ENCODE results near the gene PREP. TPM values are rescaled to one million over a fixed set of nuclear protein-coding genes. Genes with fewer than 3 reads are reported as not detected.

The PREP gene
- total and polyA plus RNA-seq, 5 experiments from 2014 or later: 27.0 to 40.9 (median 29.4) TPM

GRCh38 chr6:105270511-105270910, 132.4 kb downstream of the PREP start:
- Mint-ChIP-seq H3K4me3 (no peak overlapping the region), H3K27ac (no peak overlapping the region), H3K36me3 (peaks cover 3 to 9% (median 4%) of the 10 kb centered on the region in 3 donors), H3K9me3 (peaks cover 0 to 8% (median 4%) of the 10 kb centered on the region in 9 donors), H3K4me1 (peaks cover 0 to 8% (median under 1%) of the 10 kb centered on the region in 4 donors), H3K27me3 (peaks cover 0 to 4% (median 0%) of the 10 kb centered on the region in 5 donors)
- POLR2A ChIA-PET: no interaction called here
- ATAC-seq (no peak), DNase-seq (no peak)

GRCh38 chr6:105269390-105269789, 133.5 kb downstream of the PREP start:
- POLR2A ChIA-PET: no interaction called here
- Mint-ChIP-seq H3K27me3 (peaks cover 0 to 4% (median 0%) of the 10 kb centered on the region in 5 donors), H3K36me3 (peaks cover 0 to 7% (median 0%) of the 10 kb centered on the region in 3 donors), H3K4me3 (no peak overlapping the region), H3K4me1 (peaks cover 0 to 8% (median under 1%) of the 10 kb centered on the region in 4 donors), H3K9me3 (peaks cover 0 to 8% (median 4%) of the 10 kb centered on the region in 9 donors), H3K27ac (no peak overlapping the region)
- no peak for DNase-seq
- ATAC-seq: no peak

- no peak for DNase-seq
- Mint-ChIP-seq H3K4me3 (no peak overlapping the region), H3K4me1 (no peaks in the 10 kb centered on the region), H3K27ac (no peak overlapping the region), H3K36me3 (peaks cover 0 to 7% (median 0%) of the 10 kb centered on the region in 3 donors), H3K9me3 (peaks cover 0 to 8% (median 4%) of the 10 kb centered on the region in 9 donors), H3K27me3 (peaks cover 3 to 20% (median 17%) of the 10 kb centered on the region in 5 donors)
- POLR2A ChIA-PET: no interaction called here
- ATAC-seq: no peak
Observed at GRCh38 chr6:105263685-105264610, 138.9 kb downstream of the PREP start.

GRCh38 chr6:105259913-105260889, 142.7 kb downstream of the PREP start:
- no peaks in the 10 kb centered on the region for H3K4me1 Mint-ChIP-seq
- no peak overlapping the region for H3K27ac Mint-ChIP-seq
- ATAC-seq (no peak), DNase-seq (no peak)
- peaks cover 5 to 28% (median 13%) of the 10 kb centered on the region in 5 donors for H3K27me3 Mint-ChIP-seq
- POLR2A ChIA-PET: no interaction called here
- H3K4me3 Mint-ChIP-seq: no peak overlapping the region
- peaks cover 0 to 8% (median 0%) of the 10 kb centered on the region in 9 donors for H3K9me3 Mint-ChIP-seq
- H3K36me3 Mint-ChIP-seq: peaks cover 0 to 6% (median 0%) of the 10 kb centered on the region in 3 donors

GRCh38 chr6:105258816-105259215, 144.1 kb downstream of the PREP start:
- Mint-ChIP-seq H3K27me3 (peaks cover 7 to 32% (median 13%) of the 10 kb centered on the region in 5 donors), H3K27ac (no peak overlapping the region), H3K36me3 (peaks cover 0 to 6% (median 0%) of the 10 kb centered on the region in 3 donors), H3K4me1 (no peaks in the 10 kb centered on the region), H3K9me3 (peaks cover 0 to 12% (median 0%) of the 10 kb centered on the region in 9 donors), H3K4me3 (no peak overlapping the region)
- ATAC-seq: no peak
- POLR2A ChIA-PET: no interaction called here
- no peak for DNase-seq

- H3K27me3 Mint-ChIP-seq: peaks cover 7 to 32% (median 12%) of the 10 kb centered on the region in 5 donors
- no peaks in the 10 kb centered on the region for H3K4me1 Mint-ChIP-seq
- H3K9me3 Mint-ChIP-seq: peaks cover 0 to 12% (median 0%) of the 10 kb centered on the region in 9 donors
- no peak overlapping the region for H3K27ac Mint-ChIP-seq
- POLR2A ChIA-PET: no interaction called here
- DNase-seq (no peak), ATAC-seq (no peak)
- peaks cover 0 to 6% (median 0%) of the 10 kb centered on the region in 3 donors for H3K36me3 Mint-ChIP-seq
- no peak overlapping the region for H3K4me3 Mint-ChIP-seq
Observed at GRCh38 chr6:105257340-105257739, 145.5 kb downstream of the PREP start.

- Mint-ChIP-seq H3K4me3 (no peak overlapping the region), H3K27ac (no peak overlapping the region), H3K27me3 (peaks cover 8 to 28% (median 10%) of the 10 kb centered on the region in 5 donors), H3K36me3 (peaks cover 0 to 6% (median 0%) of the 10 kb centered on the region in 3 donors), H3K4me1 (no peaks in the 10 kb centered on the region), H3K9me3 (peaks cover 0 to 12% (median 0%) of the 10 kb centered on the region in 9 donors)
- DNase-seq: no peak
- no peak for ATAC-seq
- POLR2A ChIA-PET: no interaction called here
Observed at GRCh38 chr6:105256619-105257018, 146.3 kb downstream of the PREP start.

- peaks cover 0 to 6% (median 0%) of the 10 kb centered on the region in 3 donors for H3K36me3 Mint-ChIP-seq
- H3K9me3 Mint-ChIP-seq: peaks cover 0 to 12% (median 2%) of the 10 kb centered on the region in 9 donors
- DNase-seq: no peak
- no peak overlapping the region for H3K4me3 Mint-ChIP-seq
- H3K4me1 Mint-ChIP-seq: no peaks in the 10 kb centered on the region
- no peak for ATAC-seq
- POLR2A ChIA-PET: no interaction called here
- peaks cover 2 to 12% (median 8%) of the 10 kb centered on the region in 5 donors for H3K27me3 Mint-ChIP-seq
- H3K27ac Mint-ChIP-seq: no peak overlapping the region
Observed at GRCh38 chr6:105253787-105254186, 149.1 kb downstream of the PREP start.

- peaks cover 0 to 6% (median 0%) of the 10 kb centered on the region in 3 donors for H3K36me3 Mint-ChIP-seq
- POLR2A ChIA-PET: no interaction called here
- H3K4me1 Mint-ChIP-seq: no peaks in the 10 kb centered on the region
- H3K27ac Mint-ChIP-seq: no peak overlapping the region
- DNase-seq (no peak), ATAC-seq (no peak)
- H3K4me3 Mint-ChIP-seq: no peak overlapping the region
- H3K9me3 Mint-ChIP-seq: peaks cover 0 to 12% (median 2%) of the 10 kb centered on the region in 9 donors
- peaks cover 2 to 14% (median 8%) of the 10 kb centered on the region in 5 donors for H3K27me3 Mint-ChIP-seq
Observed at GRCh38 chr6:105251689-105252088, 151.2 kb downstream of the PREP start.

GRCh38 chr6:105250533-105250932, 152.3 kb downstream of the PREP start:
- Mint-ChIP-seq H3K27ac (no peak overlapping the region), H3K36me3 (peaks cover 0 to 1% (median 0%) of the 10 kb centered on the region in 3 donors), H3K9me3 (peaks cover 0 to 9% (median 2%) of the 10 kb centered on the region in 9 donors), H3K4me1 (no peaks in the 10 kb centered on the region), H3K4me3 (no peak overlapping the region), H3K27me3 (peaks cover 2 to 13% (median 5%) of the 10 kb centered on the region in 5 donors)
- no peak for DNase-seq
- ATAC-seq: no peak
- POLR2A ChIA-PET: no interaction called here

GRCh38 chr6:105243487-105243886, 159.4 kb downstream of the PREP start:
- Mint-ChIP-seq H3K27ac (no peak overlapping the region), H3K36me3 (peaks cover 0 to under 1% (median 0%) of the 10 kb centered on the region in 3 donors), H3K4me1 (no peaks in the 10 kb centered on the region), H3K27me3 (peaks cover 4 to 44% (median 25%) of the 10 kb centered on the region in 5 donors), H3K4me3 (no peak overlapping the region), H3K9me3 (peaks cover 0 to 14% (median 5%) of the 10 kb centered on the region in 9 donors)
- no peak for ATAC-seq
- DNase-seq: no peak
- POLR2A ChIA-PET: no interaction called here

- DNase-seq: no peak
- Mint-ChIP-seq H3K36me3 (peaks cover 0 to 24% (median 0%) of the 10 kb centered on the region in 3 donors), H3K9me3 (peaks cover 7 to 37% (median 27%) of the 10 kb centered on the region in 9 donors), H3K4me3 (no peak overlapping the region), H3K27ac (no peak overlapping the region), H3K4me1 (no peaks in the 10 kb centered on the region), H3K27me3 (peaks cover 17 to 61% (median 31%) of the 10 kb centered on the region in 5 donors)
- POLR2A ChIA-PET: no interaction called here
- no peak for ATAC-seq
Observed at GRCh38 chr6:105235155-105235554, 167.7 kb downstream of the PREP start.

Data from naive thymus-derived CD8-positive, alpha-beta T cell (primary cell).